ENCODE measurements around the gene MYO5B.

- TF ChIP-seq CTCF (IDR thresholded peaks at IDR 0.05; ENCODE audit: low read depth, low read length): no peak
- no peak for TF ChIP-seq POLR2A (IDR thresholded peaks at IDR 0.05; ENCODE audit: extremely low read depth, insufficient read length)
- no peak for TF ChIP-seq MAX (IDR thresholded peaks at IDR 0.05; ENCODE audit: low read depth, low read length)
- TF ChIP-seq MYC (IDR thresholded peaks at IDR 0.05; ENCODE audit: low read depth, low read length): no peak
Measured at GRCh38 chr18:50065039-50065438, 129.9 kb downstream of the MYO5B start.

All from NB4 (cell line).